ENCODE data around the gene ARL17A. TPM values are rescaled to one million over a fixed set of nuclear protein-coding genes. Genes with fewer than 3 reads are reported as not detected.
A peak's percentile ranks its signal among the peaks of the same experiment; 100 is the strongest.
"Not testable (repeated sequence)": the region's sequence is repeated elsewhere in the genome, so short reads cannot be mapped to it uniquely, and the experiment has no call there.

ARL17A gene
- total RNA-seq, 6 donors from 2014 or later: 4.6 to 24.1 (median 17.9) TPM

- not testable (repeated sequence) for DNase-seq, H3K4me3 ChIP-seq, H3K4me1 ChIP-seq, H3K9me3 ChIP-seq, H3K36me3 ChIP-seq, H3K27me3 ChIP-seq, H3K27ac ChIP-seq
- WGBS, 2 donors: no CpG with 5 or more reads among the region's 7 CpGs
- peak; percentile 84 to 88 for ATAC-seq (ENCODE audit: low FRiP score in 2 of 2)
Measured at GRCh38 chr17:46591332-46591731, 11.8 kb upstream of the ARL17A start.

GRCh38 chr17:46590157-46591146 is 11.0 kb upstream of the ARL17A start, which contains the start of gene NSF:
Gene NSF (plus strand): TSS chr17:46590669. CDS start chr17:46590776, 107 bp downstream.
- WGBS, 2 donors: no CpG with 5 or more reads among the region's 95 CpGs
- not testable (repeated sequence) for H3K4me3 ChIP-seq
- ATAC-seq (ENCODE audit: low FRiP score in 2 of 2): peak; percentile 94 to 98

GRCh38 chr17:46585444-46585843 is 6.0 kb upstream of the ARL17A start:
- not testable (repeated sequence) for H3K4me1 ChIP-seq

More at GRCh38 chr17:46590157-46591146, 11.0 kb upstream of the ARL17A start, which contains the start of gene NSF:
- H3K36me3 ChIP-seq, H3K9me3 ChIP-seq, H3K27ac ChIP-seq, DNase-seq, H3K4me1 ChIP-seq, H3K27me3 ChIP-seq: not testable (repeated sequence)

GRCh38 chr17:46580082-46580481 is 591 bp upstream of the ARL17A start:
- not testable (repeated sequence) for DNase-seq; H3K4me1 ChIP-seq; H3K36me3 ChIP-seq; ATAC-seq (ENCODE audit: low FRiP score in 2 of 2); H3K27me3 ChIP-seq; H3K9me3 ChIP-seq
- peak overlapping the region in 3 of 4 donors; percentile 65 to 69 (median 67) for H3K27ac ChIP-seq
- WGBS, 2 donors: 0% methylated on average over 5 of the region's 18 CpGs; no CpG with 5 or more reads in 1 of the 2 donors
- H3K4me3 ChIP-seq: peak overlapping the region in 3 of 4 donors; percentile 12 to 38 (median 25)

More at GRCh38 chr17:46585444-46585843, 6.0 kb upstream of the ARL17A start:
- H3K4me3 ChIP-seq; H3K27me3 ChIP-seq; ATAC-seq (ENCODE audit: low FRiP score in 2 of 2); H3K27ac ChIP-seq; DNase-seq; H3K9me3 ChIP-seq; H3K36me3 ChIP-seq: not testable (repeated sequence)
- WGBS, 2 donors: no CpG with 5 or more reads among the region's 3 CpGs

- H3K4me3 ChIP-seq, H3K27ac ChIP-seq, H3K27me3 ChIP-seq, DNase-seq, H3K9me3 ChIP-seq, H3K4me1 ChIP-seq, H3K36me3 ChIP-seq: not testable (repeated sequence)
- ATAC-seq (ENCODE audit: low FRiP score in 2 of 2): peak; percentile 30 to 58
- WGBS, 2 donors: no CpG with 5 or more reads among the region's 4 CpGs
Measured at GRCh38 chr17:46571796-46572195, 7.7 kb downstream of the ARL17A start.

GRCh38 chr17:46566980-46567379 is 12.5 kb downstream of the ARL17A start:
- not testable (repeated sequence) for H3K9me3 ChIP-seq; H3K4me3 ChIP-seq; H3K4me1 ChIP-seq; H3K36me3 ChIP-seq; H3K27me3 ChIP-seq; ATAC-seq (ENCODE audit: low FRiP score in 2 of 2); H3K27ac ChIP-seq; DNase-seq
- no CpG with 5 or more reads among the region's 1 CpG for WGBS, 2 donors

- H3K36me3 ChIP-seq: not testable (repeated sequence)
- peak; percentile 37 to 78 for ATAC-seq (ENCODE audit: low FRiP score in 2 of 2)
- WGBS, 2 donors: no CpG with 5 or more reads among the region's 2 CpGs
Measured at GRCh38 chr17:46566284-46566683, 13.2 kb downstream of the ARL17A start.

GRCh38 chr17:46560048-46560447 is 19.4 kb downstream of the ARL17A start:
- H3K36me3 ChIP-seq, DNase-seq, H3K4me1 ChIP-seq, H3K4me3 ChIP-seq, H3K27ac ChIP-seq, H3K27me3 ChIP-seq, H3K9me3 ChIP-seq: not testable (repeated sequence)
- WGBS, 2 donors: no CpG with 5 or more reads among the region's 3 CpGs
- peak; percentile 85 for ATAC-seq (ENCODE audit: low FRiP score in 2 of 2)

More at GRCh38 chr17:46566284-46566683, 13.2 kb downstream of the ARL17A start:
- H3K27ac ChIP-seq, H3K4me1 ChIP-seq, H3K27me3 ChIP-seq, DNase-seq, H3K4me3 ChIP-seq, H3K9me3 ChIP-seq: not testable (repeated sequence)

- not testable (repeated sequence) for H3K27me3 ChIP-seq; H3K4me3 ChIP-seq; H3K36me3 ChIP-seq; H3K4me1 ChIP-seq; H3K9me3 ChIP-seq; DNase-seq; ATAC-seq (ENCODE audit: low FRiP score in 2 of 2); H3K27ac ChIP-seq
- no CpG with 5 or more reads among the region's 20 CpGs for WGBS, 2 donors
Measured at GRCh38 chr17:46559155-46559554, 20.3 kb downstream of the ARL17A start.

GRCh38 chr17:46548607-46549006 is 30.9 kb downstream of the ARL17A start:
- not testable (repeated sequence) for H3K27ac ChIP-seq; DNase-seq; ATAC-seq (ENCODE audit: low FRiP score in 2 of 2); H3K4me1 ChIP-seq; H3K27me3 ChIP-seq; H3K9me3 ChIP-seq; H3K36me3 ChIP-seq; H3K4me3 ChIP-seq
- 90 to 92% methylated on average over 3 to 9 of the region's 10 CpGs for WGBS, 2 donors

GRCh38 chr17:46534716-46535115 is 44.8 kb downstream of the ARL17A start:
- not testable (repeated sequence) for H3K27ac ChIP-seq; ATAC-seq (ENCODE audit: low FRiP score in 2 of 2); H3K27me3 ChIP-seq; H3K36me3 ChIP-seq; H3K4me1 ChIP-seq; H3K9me3 ChIP-seq; H3K4me3 ChIP-seq
- DNase-seq: peak in 1 of 2 donors; percentile 79
- WGBS, 2 donors: 98% methylated on average over 6 to 10 of the region's 22 CpGs

- not testable (repeated sequence) for H3K4me1 ChIP-seq; H3K27me3 ChIP-seq; DNase-seq; H3K27ac ChIP-seq; H3K4me3 ChIP-seq; H3K9me3 ChIP-seq; ATAC-seq (ENCODE audit: low FRiP score in 2 of 2); H3K36me3 ChIP-seq
- no CpG with 5 or more reads among the region's 11 CpGs for WGBS, 2 donors
Measured at GRCh38 chr17:46512168-46512567, 67.3 kb downstream of the ARL17A start, which contains the start of gene LRRC37A2. Gene LRRC37A2 (plus strand): TSS chr17:46512468. CDS start chr17:46512713, 245 bp downstream.

GRCh38 chr17:46505896-46506295 is 73.6 kb downstream of the ARL17A start:
- not testable (repeated sequence) for H3K27me3 ChIP-seq, DNase-seq
- WGBS, 2 donors: 92% methylated on average over 6 of the region's 7 CpGs; no CpG with 5 or more reads in 1 of the 2 donors

More at GRCh38 chr17:46505896-46506295, 73.6 kb downstream of the ARL17A start:
- H3K4me1 ChIP-seq; H3K27ac ChIP-seq; ATAC-seq (ENCODE audit: low FRiP score in 2 of 2); H3K36me3 ChIP-seq; H3K4me3 ChIP-seq; H3K9me3 ChIP-seq: not testable (repeated sequence)
